22Rv1 (cell line): ENCODE data around the gene LONP2.

Source experiments
- CTCF ChIP-seq: fragments of 450-650 bp; IDR thresholded peaks from 2 replicates; pipeline ENCODE4 v1.5.1; 2017; ENCODE audit warnings: mild to moderate bottlenecking
- ZFX ChIP-seq: fragments of 450-650 bp; IDR thresholded peaks from 2 replicates; pipeline ENCODE4 v1.6.1; 2017; ENCODE audit warnings: antibody characterized with exemption, borderline replicate concordance

GRCh38 chr16:48356633-48357376, 112.7 kb downstream of the LONP2 start:
- TF ChIP-seq CTCF, result no peak
- TF ChIP-seq ZFX, result no peak
